Tibial nerve (tissue), 4 donors: ENCODE measurements around the gene CCDC15.

Experiments
- EP300 ChIP-seq, 2 donors: sonication (generic); formaldehyde crosslinking; IDR thresholded peaks; one replicate each; pipeline ENCODE4 v1.6.1; 2017; ENCODE audit warnings: antibody characterized with exemption in 2 of 2, mild to moderate bottlenecking in 1 of 2
- POLR2A ChIP-seq, 2 donors: fragments of 450-650 bp; IDR thresholded peaks; one replicate each; pipeline ENCODE4 v1.6.1; 2017; ENCODE audit warnings: antibody characterized with exemption in 2 of 2, mild to moderate bottlenecking in 2 of 2, moderate library complexity in 2 of 2
- TF ChIP-seq, protein P1 (sequence below), 5 experiments: fragments of 200-600 bp in 3 of 5; fragments of 450-650 bp in 2 of 5; sonication (generic) in 3 of 5; IDR thresholded peaks; one replicate each; pipeline ENCODE4 v1.5.1; 2016 to 2019; ENCODE audit warnings: antibody characterized with exemption in 5 of 5, mild to moderate bottlenecking in 3 of 5, moderate library complexity in 2 of 5

DNA sequence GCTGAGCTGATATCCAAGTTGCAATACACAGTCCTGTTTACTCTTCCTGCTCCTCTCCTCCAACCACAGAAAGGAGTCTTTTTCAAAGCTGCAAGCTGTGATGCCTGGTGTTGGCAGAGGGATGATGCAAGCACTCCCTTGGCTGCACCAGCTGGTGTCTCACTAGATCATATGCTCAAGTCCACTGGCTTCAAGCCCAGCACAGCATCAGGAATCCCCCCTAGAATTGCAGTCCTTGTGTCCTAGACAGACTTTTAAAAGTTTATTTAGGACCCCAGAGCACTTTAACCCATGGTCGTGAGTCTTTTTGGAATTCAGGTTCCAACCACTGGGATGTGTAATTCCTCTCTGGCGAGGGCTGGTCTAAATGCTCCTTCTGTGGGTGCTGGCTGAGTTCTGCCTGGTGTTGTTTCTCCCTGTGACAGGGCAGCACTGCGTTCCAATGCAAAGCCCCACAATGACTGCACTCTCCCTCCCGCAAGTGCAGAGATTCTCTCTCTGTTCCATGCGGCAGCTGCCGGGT, 36.8 kb upstream of the CCDC15 start:
- TF ChIP-seq, protein P1, sequence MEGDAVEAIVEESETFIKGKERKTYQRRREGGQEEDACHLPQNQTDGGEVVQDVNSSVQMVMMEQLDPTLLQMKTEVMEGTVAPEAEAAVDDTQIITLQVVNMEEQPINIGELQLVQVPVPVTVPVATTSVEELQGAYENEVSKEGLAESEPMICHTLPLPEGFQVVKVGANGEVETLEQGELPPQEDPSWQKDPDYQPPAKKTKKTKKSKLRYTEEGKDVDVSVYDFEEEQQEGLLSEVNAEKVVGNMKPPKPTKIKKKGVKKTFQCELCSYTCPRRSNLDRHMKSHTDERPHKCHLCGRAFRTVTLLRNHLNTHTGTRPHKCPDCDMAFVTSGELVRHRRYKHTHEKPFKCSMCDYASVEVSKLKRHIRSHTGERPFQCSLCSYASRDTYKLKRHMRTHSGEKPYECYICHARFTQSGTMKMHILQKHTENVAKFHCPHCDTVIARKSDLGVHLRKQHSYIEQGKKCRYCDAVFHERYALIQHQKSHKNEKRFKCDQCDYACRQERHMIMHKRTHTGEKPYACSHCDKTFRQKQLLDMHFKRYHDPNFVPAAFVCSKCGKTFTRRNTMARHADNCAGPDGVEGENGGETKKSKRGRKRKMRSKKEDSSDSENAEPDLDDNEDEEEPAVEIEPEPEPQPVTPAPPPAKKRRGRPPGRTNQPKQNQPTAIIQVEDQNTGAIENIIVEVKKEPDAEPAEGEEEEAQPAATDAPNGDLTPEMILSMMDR (IDR thresholded peaks at IDR 0.05), result no peak
- no peak for TF ChIP-seq POLR2A (IDR thresholded peaks at IDR 0.05)
- no peak for TF ChIP-seq EP300 (IDR thresholded peaks at IDR 0.05)
